Lower leg skin (tissue), 4 donors: Measurements from ENCODE around the gene ZSCAN22. TPM values are rescaled to one million over a fixed set of nuclear protein-coding genes. Genes with fewer than 3 reads are reported as not detected.

Source experiments
- DNase-seq, 2 donors: peaks; one replicate each; pipeline ENCODE4 v3.0.0-alpha.2; 2019; ENCODE audit warnings: low spot score in 2 of 2
- H3K4me3 ChIP-seq: fragments of 200-600 bp; sonication (generic); 2 replicates; pipeline ENCODE4 v1.5.1; 2017; ENCODE audit warnings: mild to moderate bottlenecking, low read depth; ENCODE audit not compliant: poor library complexity, severe bottlenecking
- POLR2A ChIP-seq, 2 donors: fragments of 450-650 bp; IDR thresholded peaks; one replicate each; pipeline ENCODE4 v1.6.1; 2016 to 2017; ENCODE audit warnings: antibody characterized with exemption in 2 of 2, mild to moderate bottlenecking in 1 of 2, moderate library complexity in 1 of 2
- WGBS, 2 donors: methylation state at CpG; one replicate each; pipeline ENCODE4 v1.1.5; 2018; 5-methylcytosine and 5-hydroxymethylcytosine counted together
- intact Hi-C: fragments of 100-400 bp; cut with DNase I; formaldehyde crosslinking; loops from one replicate; pipeline ENCODE4 v1.15.0; 2023; ENCODE audit warnings: low total_unique reads
- total RNA-seq, 4 donors: library from RNA; depleted of rRNA; stranded (reverse); fragments of >200 nt; gene quantifications; one replicate each; pipeline ENCODE4 v1.1.0, GENCODE V29; 2016
- TF ChIP-seq, protein P1 (sequence below), 3 donors: fragments of 450-650 bp; IDR thresholded peaks; one replicate each; pipeline ENCODE4 v1.5.1; 2016; ENCODE audit warnings: antibody characterized with exemption in 3 of 3, mild to moderate bottlenecking in 3 of 3, moderate library complexity in 2 of 3

ZSCAN22 gene
- total RNA-seq, 4 donors from 2014 or later = 4.8 to 7.7 (median 5.4) TPM

- DNase-seq = no peak
- intact Hi-C loops = no loop called here
- 82 to 88% methylated on average over 3 of the region's 3 CpGs for WGBS, 2 donors
- no peak overlapping the region for H3K4me3 ChIP-seq
- TF ChIP-seq POLR2A (IDR thresholded peaks at IDR 0.05) = no peak
- TF ChIP-seq, protein P1, sequence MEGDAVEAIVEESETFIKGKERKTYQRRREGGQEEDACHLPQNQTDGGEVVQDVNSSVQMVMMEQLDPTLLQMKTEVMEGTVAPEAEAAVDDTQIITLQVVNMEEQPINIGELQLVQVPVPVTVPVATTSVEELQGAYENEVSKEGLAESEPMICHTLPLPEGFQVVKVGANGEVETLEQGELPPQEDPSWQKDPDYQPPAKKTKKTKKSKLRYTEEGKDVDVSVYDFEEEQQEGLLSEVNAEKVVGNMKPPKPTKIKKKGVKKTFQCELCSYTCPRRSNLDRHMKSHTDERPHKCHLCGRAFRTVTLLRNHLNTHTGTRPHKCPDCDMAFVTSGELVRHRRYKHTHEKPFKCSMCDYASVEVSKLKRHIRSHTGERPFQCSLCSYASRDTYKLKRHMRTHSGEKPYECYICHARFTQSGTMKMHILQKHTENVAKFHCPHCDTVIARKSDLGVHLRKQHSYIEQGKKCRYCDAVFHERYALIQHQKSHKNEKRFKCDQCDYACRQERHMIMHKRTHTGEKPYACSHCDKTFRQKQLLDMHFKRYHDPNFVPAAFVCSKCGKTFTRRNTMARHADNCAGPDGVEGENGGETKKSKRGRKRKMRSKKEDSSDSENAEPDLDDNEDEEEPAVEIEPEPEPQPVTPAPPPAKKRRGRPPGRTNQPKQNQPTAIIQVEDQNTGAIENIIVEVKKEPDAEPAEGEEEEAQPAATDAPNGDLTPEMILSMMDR (IDR thresholded peaks at IDR 0.05) = no peak
Observed at GRCh38 chr19:58335630-58336029, 8.8 kb downstream of the ZSCAN22 start.

- 94 to 96% methylated on average over 1 of the region's 1 CpG for WGBS, 2 donors
- intact Hi-C loops = no loop called here
- DNase-seq = no peak
- H3K4me3 ChIP-seq = no peak overlapping the region
- TF ChIP-seq, protein P1 (IDR thresholded peaks at IDR 0.05) = no peak
- no peak for TF ChIP-seq POLR2A (IDR thresholded peaks at IDR 0.05)
Observed at GRCh38 chr19:58336216-58336615, 9.4 kb downstream of the ZSCAN22 start.

DNA sequence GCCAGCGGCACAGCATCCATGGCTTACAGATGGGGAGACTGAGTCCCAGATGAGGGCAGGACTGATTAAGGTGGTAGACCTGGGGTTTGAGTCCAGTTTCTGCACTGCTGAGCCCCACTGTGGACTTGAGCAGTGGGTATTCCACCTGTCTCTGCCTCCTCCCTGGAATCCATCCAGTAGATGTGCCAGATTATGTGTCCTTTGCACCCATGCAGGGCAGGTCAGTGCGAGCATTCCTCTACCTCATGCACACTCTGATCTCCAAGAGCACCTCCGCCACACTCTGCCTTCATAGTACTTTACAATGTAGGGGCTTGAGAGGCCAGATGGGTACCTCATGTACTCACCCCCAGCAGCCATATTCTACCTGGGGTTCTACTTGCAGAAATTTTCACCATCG is 10.0 kb downstream of the ZSCAN22 start:
- intact Hi-C loops = no loop called here
- DNase-seq = no peak
- TF ChIP-seq POLR2A (IDR thresholded peaks at IDR 0.05) = no peak
- TF ChIP-seq, protein P1 (IDR thresholded peaks at IDR 0.05) = no peak
- H3K4me3 ChIP-seq = no peak overlapping the region
- WGBS, 2 donors = 92 to 99% methylated on average over 4 of the region's 4 CpGs

DNA sequence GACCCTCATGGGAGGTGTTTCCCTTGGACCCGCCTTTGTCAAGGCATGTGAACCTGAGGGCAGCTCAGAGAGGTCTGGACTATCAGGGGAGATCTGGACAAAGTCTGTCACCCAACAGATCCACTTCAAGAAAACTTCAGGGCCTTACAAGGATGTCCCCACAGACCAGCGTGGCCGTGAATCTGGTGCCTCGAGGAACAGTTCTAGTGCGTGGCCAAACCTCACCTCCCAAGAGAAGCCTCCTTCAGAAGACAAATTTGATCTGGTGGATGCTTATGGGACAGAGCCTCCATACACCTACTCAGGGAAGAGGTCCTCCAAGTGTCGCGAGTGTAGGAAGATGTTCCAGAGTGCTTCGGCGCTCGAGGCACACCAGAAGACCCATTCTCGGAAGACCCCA is 11.5 kb downstream of the ZSCAN22 start:
- intact Hi-C loops = no loop called here
- WGBS, 2 donors = 95 to 98% methylated on average over 11 of the region's 11 CpGs
- no peak overlapping the region for H3K4me3 ChIP-seq

GRCh38 chr19:58338825-58339558 is 12.2 kb downstream of the ZSCAN22 start:
- WGBS, 2 donors = 76 to 77% methylated on average over 22 to 29 of the region's 30 CpGs
- no peak overlapping the region for H3K4me3 ChIP-seq
- intact Hi-C loops = no loop called here
- DNase-seq = no peak
- TF ChIP-seq POLR2A (IDR thresholded peaks at IDR 0.05) = no peak
- TF ChIP-seq, protein P1 (IDR thresholded peaks at IDR 0.05) = no peak

More for the DNA sequence above, 11.5 kb downstream of the ZSCAN22 start:
- no peak for DNase-seq
- TF ChIP-seq POLR2A (IDR thresholded peaks at IDR 0.05) = no peak
- TF ChIP-seq, protein P1 (IDR thresholded peaks at IDR 0.05) = no peak

DNA sequence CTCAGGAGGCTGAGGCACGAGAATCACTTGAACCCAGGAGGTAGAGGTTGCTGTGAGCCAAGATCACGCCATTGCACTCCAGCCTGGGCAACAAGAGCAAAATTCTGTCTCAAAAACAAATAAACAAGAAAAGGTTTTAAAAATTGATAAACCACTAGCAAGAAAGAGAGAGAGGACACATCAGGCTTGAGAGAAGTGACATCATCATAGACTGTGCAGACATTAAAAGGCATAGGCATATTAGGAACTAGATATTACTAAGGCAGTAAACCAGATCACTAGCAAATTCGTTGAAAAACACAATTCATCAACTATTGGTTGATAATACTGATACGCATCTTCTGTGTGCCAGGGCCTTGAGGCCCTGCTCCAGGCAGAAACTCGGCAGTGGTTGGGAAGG is 18.8 kb downstream of the ZSCAN22 start:
- TF ChIP-seq, protein P1 (IDR thresholded peaks at IDR 0.05) = no peak
- TF ChIP-seq POLR2A (IDR thresholded peaks at IDR 0.05) = no peak
- no peak for DNase-seq
- 66 to 67% methylated on average over 5 of the region's 5 CpGs for WGBS, 2 donors
- intact Hi-C loops = no loop called here
- H3K4me3 ChIP-seq = no peak overlapping the region
